NCI-H128 (cell line): ENCODE results near the gene TMEM184A.
"Not testable (repeated sequence)": the region's sequence is repeated elsewhere in the genome, so short reads cannot be mapped to it uniquely, and the experiment has no call there.

Experiments
- DNase-seq: peaks from one replicate; lab custom pipeline; 2025; ENCODE audit not compliant: unreplicated experiment; lab: John Stamatoyannopoulos, UW

TMEM184A gene

DNA sequence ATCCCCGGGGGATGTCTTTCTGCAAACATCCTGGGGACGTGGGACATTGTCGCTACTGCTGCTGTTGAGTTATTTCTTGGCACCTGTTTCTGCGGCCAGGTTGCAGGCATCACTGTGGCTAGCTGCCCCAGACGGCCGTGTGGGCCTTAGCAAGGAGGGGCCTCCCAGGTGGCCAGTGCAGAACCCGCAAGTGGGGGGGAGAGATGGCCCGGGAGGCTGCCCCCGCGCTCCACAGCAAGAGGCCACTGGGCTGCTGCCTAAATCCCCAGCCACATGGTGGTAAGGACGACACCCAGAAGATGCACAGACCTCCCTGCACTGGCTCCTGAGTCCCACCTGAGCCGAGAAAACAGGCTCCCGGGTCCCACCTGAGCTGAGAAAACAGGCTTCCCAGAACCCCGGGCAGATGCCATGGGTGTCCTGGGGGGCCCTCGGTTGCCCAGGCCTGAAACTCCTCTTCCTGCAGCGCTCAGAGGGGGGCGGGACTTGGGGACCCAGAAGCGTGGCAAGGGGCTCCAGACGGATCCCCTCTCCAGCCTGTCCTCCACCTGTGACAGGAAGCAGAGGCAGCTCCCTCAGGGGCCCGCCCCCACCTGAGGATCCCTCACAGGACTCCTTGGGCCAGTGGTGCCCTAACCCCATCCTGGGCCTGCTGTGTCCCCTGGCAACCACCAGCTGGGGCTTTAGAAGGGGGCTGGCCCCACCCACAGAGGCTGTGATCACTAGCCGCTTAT lies 26.5 kb downstream of the TMEM184A start:
- no peak for DNase-seq

DNA sequence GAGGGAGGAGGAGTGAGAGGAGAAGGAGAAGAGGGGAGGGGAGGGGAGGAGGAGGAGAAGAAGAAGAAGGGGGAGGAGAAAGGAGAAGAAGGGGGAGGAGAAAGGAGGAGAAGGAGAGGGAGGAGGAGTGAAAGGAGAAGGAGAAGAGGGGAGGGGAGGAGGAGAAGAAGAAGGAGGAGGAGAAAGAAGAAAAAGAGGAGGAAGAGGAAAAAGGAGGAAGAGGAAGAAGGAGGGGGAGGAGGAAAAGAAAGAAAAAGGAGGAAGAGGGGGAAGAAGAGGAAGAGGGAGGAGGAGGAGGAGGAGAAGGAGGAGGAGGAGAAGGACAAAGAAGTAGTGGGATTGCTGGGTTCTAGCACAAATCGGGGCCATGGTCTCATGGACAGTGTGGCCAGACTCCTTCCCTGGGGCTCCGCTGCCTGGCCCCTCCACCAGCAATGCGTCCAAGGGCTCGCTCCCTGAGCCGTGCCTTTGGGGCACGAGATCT lies 29.7 kb downstream of the TMEM184A start:
- no peak for DNase-seq

DNA sequence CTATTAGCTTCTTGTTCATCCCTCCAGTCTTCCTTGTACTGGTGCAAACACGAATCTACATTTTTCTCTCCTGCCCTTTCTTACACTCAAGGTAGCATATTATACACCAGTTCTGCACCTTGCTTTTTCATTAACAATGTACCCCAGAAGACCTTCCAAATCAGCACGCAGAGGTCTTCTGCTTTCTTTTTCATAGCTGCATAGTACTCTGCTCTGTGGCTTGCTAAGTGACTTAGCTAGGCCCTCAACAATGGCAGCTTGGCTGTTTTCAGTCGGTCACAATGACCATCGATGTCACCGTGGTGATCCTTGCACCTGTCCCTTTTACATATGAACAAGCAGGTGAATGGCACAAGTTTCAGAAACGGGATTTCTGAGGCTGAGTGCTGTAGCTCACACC lies 30.6 kb downstream of the TMEM184A start:
- DNase-seq = no peak

DNA sequence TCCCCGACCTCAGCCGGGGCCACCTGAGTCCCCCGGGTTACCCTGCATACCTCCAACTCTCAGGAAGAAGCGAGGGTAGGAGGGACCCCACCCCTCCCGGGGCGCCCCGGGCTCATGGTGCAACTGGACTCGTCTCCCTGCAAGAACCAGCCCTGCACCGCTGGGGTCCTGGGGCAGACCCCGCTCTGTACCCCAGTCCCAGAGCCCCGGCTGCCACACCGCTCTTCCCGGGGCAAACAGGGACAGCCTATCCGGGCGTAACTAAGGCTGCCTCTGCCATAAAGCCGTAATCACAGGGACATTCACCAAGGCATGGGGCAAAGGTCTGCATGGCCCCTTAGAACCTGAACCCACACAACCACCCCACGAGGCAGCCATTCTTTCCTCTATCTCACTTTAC lies 32.2 kb downstream of the TMEM184A start:
- no peak for DNase-seq

DNA sequence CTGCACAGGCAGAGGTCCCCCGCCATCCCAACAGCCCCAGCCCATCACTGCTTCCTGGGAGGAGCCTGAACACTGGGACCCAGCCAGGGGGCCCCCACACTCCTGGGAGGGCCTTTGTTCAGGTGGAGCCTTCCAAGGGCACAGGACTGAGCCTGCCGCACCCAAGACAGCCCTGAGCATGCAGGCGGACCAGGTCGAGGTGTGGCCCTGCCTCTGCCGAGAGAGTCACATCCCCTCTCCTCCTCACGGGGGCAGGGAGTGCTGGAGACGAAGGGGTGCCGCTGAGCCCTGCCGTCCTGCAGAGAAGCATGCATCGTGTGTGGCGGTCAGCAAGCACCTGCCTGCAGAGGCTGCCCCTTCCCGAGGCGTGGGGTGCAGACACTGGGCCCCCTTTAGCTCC lies 32.8 kb downstream of the TMEM184A start:
- DNase-seq = no peak

DNA sequence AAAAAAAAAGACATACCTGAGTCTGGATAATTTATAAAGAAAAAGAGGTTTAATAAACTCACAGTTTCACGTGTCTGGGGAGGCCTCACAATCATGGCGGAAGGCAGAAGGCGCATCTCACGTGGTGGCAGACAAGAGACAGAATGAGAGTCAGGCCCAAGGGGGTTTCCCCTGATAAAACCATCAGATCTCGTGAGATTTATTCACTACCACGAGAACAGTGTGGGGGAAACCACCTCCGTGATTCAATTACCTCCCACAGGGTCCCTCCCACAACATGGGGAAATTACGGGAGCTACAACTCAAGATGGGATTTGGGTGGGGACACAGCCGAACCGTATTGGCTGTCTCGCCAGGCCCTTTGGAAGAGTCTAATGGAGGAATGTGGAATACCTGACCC lies 34.5 kb downstream of the TMEM184A start:
- no peak for DNase-seq

DNA sequence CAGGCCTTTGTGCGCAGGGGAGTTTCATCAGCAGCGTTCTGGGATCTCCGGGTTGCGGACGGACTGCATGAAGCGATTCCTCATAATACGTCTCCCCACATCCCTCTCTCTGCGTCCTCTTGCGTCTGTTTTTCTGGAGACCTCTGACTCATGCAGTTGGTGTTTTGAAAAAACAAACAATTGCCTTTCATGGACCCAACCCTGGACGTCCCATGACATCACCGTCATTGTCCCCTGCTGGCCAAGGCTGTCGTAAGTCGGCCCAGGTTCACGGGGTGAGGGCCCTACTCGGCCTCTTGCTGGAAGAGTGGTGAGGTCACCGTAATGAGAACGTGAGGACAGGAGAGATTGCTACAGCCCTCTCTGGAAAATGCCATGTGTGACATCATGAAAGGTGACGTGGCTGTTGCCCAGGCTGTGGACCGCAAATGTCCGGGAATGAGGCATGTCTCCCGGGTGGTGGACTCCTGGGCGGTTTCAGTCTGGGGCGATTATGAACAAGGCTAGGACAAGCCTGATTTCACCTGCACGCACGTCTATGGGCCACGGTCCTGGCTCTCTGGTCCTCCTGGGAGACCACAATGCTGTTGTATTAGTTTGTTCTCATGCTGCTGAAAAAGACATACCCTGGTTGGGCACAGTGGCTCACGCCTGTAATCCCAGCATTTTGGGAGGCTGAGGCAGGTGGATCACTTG lies 35.3 kb downstream of the TMEM184A start:
- DNase-seq = no peak

DNA sequence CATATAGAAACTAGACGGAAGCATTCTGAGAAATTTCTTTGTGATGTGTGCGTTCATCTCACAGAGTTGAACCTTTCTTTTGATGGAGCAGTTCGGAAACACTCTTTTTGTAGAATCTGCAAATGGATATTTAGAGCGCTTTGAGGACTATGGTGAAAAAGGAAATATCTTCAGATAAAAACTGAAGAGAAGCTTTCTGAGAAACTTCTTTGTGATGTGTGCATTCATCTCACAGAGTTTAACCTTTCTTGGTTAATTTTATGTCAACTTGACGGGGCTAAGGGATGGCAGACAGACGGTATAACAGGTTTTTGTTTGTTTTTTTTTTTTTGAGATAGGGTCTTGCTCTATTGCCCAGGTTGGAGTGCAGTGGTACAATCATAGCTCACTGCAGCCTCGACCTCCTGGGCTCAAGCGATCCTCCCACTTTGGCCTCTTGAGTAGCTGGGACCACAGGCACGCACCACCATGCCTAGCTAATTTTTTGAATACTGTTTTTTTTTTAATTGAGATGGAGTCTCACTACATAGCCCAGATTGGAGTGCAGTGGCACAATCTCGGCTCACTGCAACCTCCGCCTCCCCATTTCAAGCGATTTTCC lies 36.6 kb downstream of the TMEM184A start:
- not testable (repeated sequence) for DNase-seq

DNA sequence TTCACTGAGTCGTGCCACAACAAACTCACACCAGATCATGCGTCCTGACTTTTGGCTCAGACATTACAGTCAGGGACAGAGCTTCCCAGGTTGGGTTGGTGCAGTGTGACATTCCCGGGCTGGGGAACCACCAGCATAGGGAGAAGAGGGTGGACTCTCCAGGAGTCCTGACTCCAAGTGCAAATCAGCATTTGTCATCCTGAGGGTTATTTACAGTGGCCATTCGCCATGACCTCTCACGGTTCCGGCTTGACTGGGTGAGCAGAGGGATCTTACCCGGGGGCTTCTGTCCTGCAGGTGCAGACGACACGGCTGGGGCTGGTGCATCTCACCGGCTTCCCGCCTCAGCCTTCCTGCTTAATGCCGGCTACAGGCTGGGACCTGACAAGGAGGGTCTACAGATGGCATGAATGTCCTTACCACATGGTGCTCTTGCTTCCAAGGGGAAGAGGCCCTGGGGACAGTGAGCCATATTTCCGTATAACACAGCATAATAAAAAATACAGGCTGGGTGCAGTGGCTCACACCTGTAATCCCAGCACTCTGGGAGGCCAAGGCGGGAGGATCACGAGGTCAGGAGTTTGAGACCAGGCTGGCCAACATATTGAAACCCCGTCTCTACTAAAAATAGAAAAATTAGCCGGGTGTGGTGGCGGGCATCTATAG lies 39.3 kb downstream of the TMEM184A start:
- DNase-seq = no peak

DNA sequence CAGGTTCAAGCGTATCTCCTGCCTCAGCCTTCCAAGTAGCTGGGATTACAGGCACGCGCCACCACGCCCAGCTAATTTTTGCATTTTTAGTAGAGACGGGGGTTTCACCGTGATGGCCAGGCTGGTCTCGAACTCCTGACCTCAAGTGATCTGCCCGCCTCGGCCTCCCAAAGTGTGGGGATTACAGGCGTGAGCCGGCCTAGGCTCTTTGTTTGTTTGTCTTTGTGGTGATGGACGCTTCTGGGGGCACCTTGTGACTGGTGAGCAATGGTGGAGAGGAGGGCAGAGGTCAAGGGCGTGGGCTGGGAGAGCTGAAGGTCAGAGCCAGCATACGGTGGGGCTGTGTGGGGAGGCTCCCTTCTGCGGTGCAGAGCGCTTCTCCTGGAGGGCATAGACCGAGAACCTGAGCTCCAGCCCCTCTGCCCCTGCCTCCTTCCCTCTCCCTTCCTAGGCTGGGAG lies 40.5 kb downstream of the TMEM184A start:
- not testable (repeated sequence) for DNase-seq

DNA sequence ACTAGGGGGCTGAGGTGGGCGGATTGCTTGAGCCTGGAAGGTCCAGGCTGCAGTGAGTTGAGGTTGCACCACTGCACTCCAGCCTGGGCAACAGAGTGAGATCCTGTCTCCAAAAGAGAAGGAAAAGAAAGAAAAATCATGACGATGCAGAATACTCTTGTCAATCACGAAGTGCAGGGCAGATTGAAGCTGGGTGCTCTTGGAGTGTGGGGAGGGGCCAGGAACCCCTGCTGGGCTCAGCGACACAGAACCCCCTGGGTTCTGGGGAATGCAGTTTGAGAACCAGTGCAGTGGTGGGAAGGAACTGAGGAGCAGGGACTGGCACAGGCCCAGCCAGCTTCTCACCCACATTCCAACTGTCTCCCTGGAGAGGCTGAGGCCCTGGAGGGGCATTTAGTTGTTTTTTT lies 41.0 kb downstream of the TMEM184A start:
- no peak for DNase-seq

DNA sequence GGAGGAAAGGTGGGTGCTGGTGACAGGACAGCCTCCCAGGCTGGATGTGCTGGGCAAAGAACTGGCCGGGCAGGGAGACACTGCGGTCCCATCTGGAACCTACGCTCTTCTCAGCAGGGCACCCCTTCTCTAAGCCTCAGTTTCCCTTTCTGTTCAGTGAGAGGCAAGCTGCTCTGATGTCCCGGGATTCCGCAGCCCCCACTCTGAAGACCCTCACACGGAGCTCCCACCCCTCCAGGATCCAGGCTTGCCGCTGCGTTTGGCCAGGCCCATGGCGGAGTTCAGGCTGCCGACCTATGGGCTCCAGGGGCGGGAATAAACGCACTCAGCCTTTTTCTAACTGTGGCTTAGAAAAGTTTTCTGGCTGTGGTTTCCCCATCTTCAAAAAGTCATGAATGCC lies 41.6 kb downstream of the TMEM184A start:
- DNase-seq = no peak

DNA sequence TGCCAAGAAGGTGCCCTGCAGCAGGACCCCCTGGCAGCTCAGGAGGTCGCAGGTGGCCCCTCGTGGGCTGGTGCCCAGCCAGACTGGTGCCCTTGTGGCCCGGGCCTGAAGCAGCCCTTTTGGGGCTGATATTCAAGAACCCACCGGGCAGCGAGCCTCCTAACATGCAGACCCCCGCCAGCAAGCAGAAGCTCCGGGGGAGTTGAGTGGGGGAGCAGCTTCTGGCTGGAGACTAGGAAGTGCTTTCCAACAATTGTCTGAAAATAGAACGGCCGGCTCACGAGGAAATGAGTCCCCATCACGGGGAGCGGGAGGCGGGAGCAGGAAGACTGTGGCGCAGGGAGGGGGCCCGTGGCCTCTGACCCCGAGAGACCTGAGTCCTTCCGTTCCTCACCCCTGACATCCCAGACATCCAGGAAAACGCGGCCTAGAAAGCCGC lies 42.3 kb downstream of the TMEM184A start:
- no peak for DNase-seq

DNA sequence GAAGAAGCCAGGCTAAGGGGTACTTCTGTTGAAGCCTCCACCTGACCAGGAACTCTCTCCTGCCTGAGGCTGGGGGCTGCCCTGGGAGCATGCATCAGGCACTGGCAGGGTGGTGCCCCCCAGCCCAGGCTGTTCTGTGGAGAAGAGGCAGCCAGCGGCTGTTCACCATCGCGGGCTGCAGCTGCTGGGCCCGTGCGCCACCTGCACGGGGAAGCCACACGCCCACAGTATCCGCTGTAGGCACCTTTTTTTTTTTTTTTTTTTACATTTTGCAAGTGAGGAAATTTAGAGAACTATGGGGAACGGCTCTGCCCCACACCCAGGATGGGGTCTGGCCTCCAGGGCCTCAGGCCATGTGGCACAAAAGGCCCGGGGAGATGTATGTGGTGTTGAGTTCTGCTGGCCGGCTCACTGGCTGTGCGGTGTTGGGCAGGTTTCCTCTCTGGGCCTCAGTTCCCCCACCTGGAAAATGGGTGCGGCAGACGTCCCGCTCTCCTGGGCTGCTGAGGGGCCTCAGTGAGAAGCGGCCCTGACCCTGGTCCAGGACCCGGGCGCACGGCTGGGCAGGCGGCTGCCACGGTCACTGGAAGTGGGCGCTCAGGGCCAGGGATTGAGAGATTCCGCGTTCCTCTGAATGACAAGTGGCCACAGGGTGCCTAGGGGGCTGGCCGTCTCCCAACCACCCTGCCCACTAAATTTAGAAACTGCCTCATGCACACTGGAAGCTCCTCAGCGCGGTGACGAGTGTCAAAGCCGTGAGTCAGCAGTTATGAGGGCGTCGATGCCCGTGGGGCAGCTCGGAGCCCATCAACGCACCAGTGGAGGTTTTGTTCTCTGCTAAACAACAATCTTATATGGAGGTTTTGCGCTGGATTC lies 43.0 kb downstream of the TMEM184A start:
- DNase-seq = no peak

DNA sequence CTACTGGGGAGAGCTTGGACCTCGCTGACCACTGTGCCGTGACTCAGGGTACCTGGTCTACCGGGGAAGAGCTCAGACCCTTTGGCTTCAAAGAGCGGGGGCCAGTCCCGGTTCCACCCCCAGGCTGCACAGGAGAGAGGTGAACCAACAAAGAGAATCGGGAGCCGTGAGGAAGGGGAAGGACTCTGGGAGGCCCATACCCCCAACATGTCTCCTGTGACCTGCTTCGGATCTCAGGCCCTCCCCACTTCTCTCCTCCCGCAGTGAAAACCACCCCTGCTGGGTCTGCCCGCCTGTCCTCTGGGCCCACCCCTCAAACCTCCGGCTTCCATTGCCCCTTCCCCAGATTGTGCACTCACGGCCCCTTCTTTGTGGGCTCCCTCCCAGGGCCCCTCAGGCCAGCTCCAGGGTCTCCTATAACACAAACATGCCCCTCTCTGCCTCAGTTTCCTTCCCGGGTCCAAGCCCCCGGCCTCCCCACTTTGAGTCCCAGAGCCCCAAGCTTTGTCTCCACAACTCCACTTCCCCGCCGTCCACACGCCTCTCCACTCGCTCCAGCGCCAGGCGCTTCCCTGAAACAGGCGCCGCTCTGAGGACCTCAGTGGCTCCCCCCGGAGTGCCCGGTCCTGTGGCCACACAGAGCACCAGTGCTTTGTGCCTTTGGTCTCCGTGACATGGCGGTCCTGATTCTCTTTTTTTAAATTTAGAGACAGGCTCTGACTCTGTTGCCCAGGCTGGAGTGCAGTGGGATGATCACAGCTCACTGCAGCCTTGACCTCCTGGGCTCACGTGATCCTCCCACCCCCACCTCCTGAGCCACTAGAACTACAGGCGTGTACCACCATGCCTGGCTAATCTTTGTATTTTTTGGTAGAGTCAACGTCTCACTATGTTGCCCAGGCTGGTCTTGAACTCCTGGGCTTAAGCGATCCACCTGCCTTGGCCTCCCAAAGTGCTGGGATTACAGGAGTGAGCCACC lies 44.3 kb downstream of the TMEM184A start:
- DNase-seq = no peak

DNA sequence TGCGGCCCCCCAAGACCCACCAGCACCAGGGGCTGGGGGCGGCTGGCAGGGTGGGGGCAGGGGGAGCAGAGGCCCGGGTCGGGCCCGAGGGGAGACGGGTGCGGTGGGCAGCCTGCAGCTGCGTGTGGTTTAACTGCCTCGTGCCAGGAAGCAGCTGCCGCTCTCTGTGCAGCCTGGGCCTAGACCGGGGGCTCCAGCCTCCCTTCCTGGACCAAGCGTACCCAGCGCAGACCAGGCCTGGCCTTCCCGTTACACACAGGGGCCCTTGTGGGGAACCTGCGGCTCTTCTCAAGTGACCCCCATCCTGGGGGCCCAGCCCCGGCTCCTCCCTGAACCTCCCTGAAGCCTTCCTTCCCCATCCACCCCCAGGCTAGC lies 45.2 kb downstream of the TMEM184A start:
- no peak for DNase-seq

DNA sequence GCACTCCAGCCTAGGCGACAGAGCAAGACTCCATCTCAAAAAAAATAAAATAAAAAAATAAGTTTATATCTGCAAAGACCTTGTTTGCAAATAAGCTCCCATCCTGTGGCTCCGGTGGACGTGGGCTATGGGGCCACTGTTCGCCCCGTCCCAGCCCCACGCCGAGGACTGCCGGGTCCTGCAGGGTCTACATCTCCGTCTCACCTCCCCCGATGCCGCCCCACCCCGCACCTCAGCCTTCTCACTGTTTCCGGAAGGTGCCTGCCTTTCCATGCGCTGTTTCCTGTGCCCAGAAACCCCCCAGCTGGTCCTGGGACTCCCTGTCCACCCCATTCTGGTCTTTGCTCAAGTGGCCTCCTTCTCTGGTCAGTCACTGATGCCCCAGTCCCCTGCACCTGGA lies 46.8 kb downstream of the TMEM184A start:
- no peak for DNase-seq

DNA sequence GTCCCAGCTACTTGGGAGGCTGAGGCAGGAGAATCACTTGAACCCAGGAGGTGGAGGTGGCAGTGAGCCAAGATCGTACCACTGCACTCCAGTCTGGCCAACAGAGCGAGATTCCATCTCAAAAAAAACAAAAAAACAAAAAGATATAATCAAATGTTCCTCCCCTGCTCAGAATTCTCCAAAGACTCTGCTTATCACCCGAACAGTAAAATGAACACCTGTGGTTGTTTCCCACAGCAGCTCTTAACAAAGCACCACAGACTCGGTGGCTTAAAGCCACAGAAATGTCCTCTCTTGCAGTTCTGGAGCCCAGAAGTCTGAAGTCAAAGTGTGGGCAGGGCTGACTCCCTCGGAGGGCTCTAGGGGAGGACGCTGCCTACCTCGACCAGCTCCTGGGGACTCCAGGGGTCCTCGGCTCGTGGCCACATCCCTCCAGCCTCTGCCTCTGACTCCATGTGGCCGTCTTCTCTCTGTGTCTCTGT lies 47.7 kb downstream of the TMEM184A start:
- DNase-seq = no peak
